Raji (cell line): ENCODE data around the gene KRTAP5-9.

ENCODE experiments used
- POLR2A ChIP-seq: IDR thresholded peaks from 2 replicates; pipeline ENCODE4 v1.6.1; 2011; ENCODE audit warnings: low read depth, low read length, control low read depth; ENCODE audit not compliant: insufficient read depth

KRTAP5-9 gene

GRCh38 chr11:71548120-71548519 lies at the start of gene KRTAP5-9:
Gene KRTAP5-9 (plus strand): TSS chr11:71548420. CDS start chr11:71548658, 238 bp downstream.
- no peak for TF ChIP-seq POLR2A

- no peak for TF ChIP-seq POLR2A
Observed at GRCh38 chr11:71499125-71499524, 49.1 kb upstream of the KRTAP5-9 start.

- no peak for TF ChIP-seq POLR2A
Observed at GRCh38 chr11:71499546-71499945, 48.7 kb upstream of the KRTAP5-9 start.

GRCh38 chr11:71500601-71501021 lies 47.6 kb upstream of the KRTAP5-9 start:
- TF ChIP-seq POLR2A, result no peak

- no peak for TF ChIP-seq POLR2A
Observed at GRCh38 chr11:71501071-71501985, 46.9 kb upstream of the KRTAP5-9 start.

GRCh38 chr11:71502026-71502425 lies 46.2 kb upstream of the KRTAP5-9 start:
- no peak for TF ChIP-seq POLR2A

- TF ChIP-seq POLR2A, result no peak
Observed at GRCh38 chr11:71502871-71503435, 45.3 kb upstream of the KRTAP5-9 start.

- no peak for TF ChIP-seq POLR2A
Observed at GRCh38 chr11:71504531-71504930, 43.7 kb upstream of the KRTAP5-9 start.

- no peak for TF ChIP-seq POLR2A
Observed at GRCh38 chr11:71505001-71505400, 43.2 kb upstream of the KRTAP5-9 start.

GRCh38 chr11:71505781-71506180 lies 42.4 kb upstream of the KRTAP5-9 start:
- TF ChIP-seq POLR2A, result no peak

- TF ChIP-seq POLR2A, result no peak
Observed at GRCh38 chr11:71507102-71507501, 41.1 kb upstream of the KRTAP5-9 start.

GRCh38 chr11:71518506-71519471 lies 29.4 kb upstream of the KRTAP5-9 start:
- TF ChIP-seq POLR2A, result no peak

- no peak for TF ChIP-seq POLR2A
Observed at GRCh38 chr11:71519546-71519945, 28.7 kb upstream of the KRTAP5-9 start.

GRCh38 chr11:71525188-71525937 lies 22.9 kb upstream of the KRTAP5-9 start:
- TF ChIP-seq POLR2A, result no peak
